ENCODE results near the gene NHSL2. TPM values are rescaled to one million over a fixed set of nuclear protein-coding genes. Genes with fewer than 3 reads are reported as not detected.

The NHSL2 gene
- total RNA-seq, 4 donors from 2014 or later, result 1.6 to 6.0 (median 3.6) TPM

DNA sequence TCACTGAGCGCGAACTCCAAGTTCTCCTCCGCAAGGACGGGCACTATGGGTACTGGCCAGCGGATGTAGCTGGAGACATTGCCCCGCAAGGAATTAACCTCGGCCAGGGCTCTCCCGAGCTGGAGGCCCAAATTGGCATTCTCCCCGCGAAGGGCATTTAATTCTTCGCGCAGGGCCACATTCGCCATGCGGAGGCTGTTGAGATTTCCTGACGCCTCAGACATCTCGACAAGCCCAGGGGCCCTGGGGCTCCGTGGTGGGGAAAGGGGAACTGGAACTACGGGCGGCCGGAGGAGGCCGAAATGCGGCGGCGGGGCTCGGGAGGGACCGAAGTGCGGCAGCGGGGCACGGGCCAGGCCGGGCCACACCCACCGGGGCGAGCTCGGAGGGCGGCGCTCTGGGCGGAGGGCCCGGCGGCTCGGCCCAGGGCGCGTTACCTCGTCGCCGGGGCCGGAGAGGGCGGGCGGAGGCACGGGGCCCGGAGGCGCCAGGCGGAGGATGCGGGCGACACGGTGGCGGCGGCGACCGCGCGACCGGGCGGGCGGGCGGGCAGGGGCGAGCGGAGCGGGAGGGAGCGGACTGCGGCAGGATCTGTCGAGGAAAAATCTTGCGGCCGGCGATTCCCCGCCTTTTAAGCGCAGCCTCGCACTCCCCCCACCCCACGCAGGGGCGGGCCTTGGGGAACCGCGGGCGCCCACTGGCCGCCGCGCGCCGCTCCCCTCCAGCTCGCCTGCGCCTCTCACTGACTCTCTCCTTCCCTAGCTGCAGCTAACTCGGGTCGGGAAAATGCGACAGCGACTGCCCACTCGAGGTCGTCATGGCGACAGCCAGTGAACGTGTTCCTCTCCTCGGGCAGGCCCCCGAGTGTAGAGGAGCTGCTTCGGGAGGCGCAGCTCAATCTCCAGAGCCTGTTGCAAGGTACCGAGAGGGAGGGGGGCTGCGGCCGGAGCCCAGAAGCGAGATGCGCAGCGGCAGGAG lies 221.0 kb downstream of the NHSL2 start, which contains the start of gene RTL5:
RTL5 (minus strand) TSS at position 599 of the 978 bp plus-strand sequence.
- in situ Hi-C loops (cut with MboI; ENCODE audit: low pct_ligation_motif_present in 1 of 4, low pct_unique_long_range_greater_than_20kb in 1 of 4, low sequenced_read_pairs in 3 of 4) (loop anchor here in 1 of 4 donors (25.0 kb wide), 1 partner anchor 119 kb away; no protein-coding TSS in a partner anchor), intact Hi-C loops (cut with DNase I; ENCODE audit: low total_unique reads) (no loop called here)
- TF ChIP-seq CTCF (IDR thresholded peaks at IDR 0.05) (no peak), POLR2AphosphoS5 (IDR thresholded peaks at IDR 0.05) (peak in 1 of 3 donors; percentile 6), EP300 (IDR thresholded peaks at IDR 0.05; ENCODE audit: low read depth) (no peak), POLR2A (IDR thresholded peaks at IDR 0.05) (peak; percentile 15)
- H3K27ac ChIP-seq, result peak within 1 kb of the TSS; percentile 65 to 78 (median 72)
- peaks cover 0 to 6% (median 2%) of the 10 kb centered on the region in 4 donors for H3K4me1 ChIP-seq
- H3K36me3 ChIP-seq, result no peaks in the 10 kb centered on the region
- WGBS, 2 donors (ENCODE audit: low coverage in 1 of 2), result 50% methylated on average over 49 of the region's 106 CpGs; no CpG with 5 or more reads in 1 of the 2 donors
- peak within 1 kb of the TSS; percentile 17 to 51 (median 28) for H3K4me3 ChIP-seq
- DNase-seq, result peak; percentile 81
- H3K9me3 ChIP-seq, result no peaks in the 10 kb centered on the region
- peaks cover 10% of the 10 kb centered on the region for H3K27me3 ChIP-seq

- TF ChIP-seq POLR2AphosphoS5 (IDR thresholded peaks at IDR 0.05) (no peak), POLR2A (IDR thresholded peaks at IDR 0.05) (no peak), CTCF (IDR thresholded peaks at IDR 0.05) (no peak), EP300 (IDR thresholded peaks at IDR 0.05; ENCODE audit: low read depth) (no peak)
- intact Hi-C loops (cut with DNase I; ENCODE audit: low total_unique reads), result no loop called here
- Histone ChIP-seq H3K27me3 (peaks cover 10% of the 10 kb centered on the region), H3K27ac (peak overlapping the region; percentile 65 to 78 (median 72)), H3K9me3 (no peaks in the 10 kb centered on the region), H3K4me1 (peaks cover 0 to 4% (median 0%) of the 10 kb centered on the region in 4 donors), H3K36me3 (no peaks in the 10 kb centered on the region), H3K4me3 (peak overlapping the region in 1 of 4 donors; percentile 51)
- DNase-seq, result no peak
- WGBS, 2 donors (ENCODE audit: low coverage in 1 of 2), result 78% methylated on average over 3 of the region's 3 CpGs; no CpG with 5 or more reads in 1 of the 2 donors
- in situ Hi-C loops (cut with MboI; ENCODE audit: low pct_ligation_motif_present in 1 of 4, low pct_unique_long_range_greater_than_20kb in 1 of 4, low sequenced_read_pairs in 3 of 4), result loop anchor here in 1 of 4 donors (25.0 kb wide), 1 partner anchor 120 kb away; no protein-coding TSS in a partner anchor
These were observed 221.8 kb downstream of the NHSL2 start for GRCh38 chrX:72132456-72132855.

DNA sequence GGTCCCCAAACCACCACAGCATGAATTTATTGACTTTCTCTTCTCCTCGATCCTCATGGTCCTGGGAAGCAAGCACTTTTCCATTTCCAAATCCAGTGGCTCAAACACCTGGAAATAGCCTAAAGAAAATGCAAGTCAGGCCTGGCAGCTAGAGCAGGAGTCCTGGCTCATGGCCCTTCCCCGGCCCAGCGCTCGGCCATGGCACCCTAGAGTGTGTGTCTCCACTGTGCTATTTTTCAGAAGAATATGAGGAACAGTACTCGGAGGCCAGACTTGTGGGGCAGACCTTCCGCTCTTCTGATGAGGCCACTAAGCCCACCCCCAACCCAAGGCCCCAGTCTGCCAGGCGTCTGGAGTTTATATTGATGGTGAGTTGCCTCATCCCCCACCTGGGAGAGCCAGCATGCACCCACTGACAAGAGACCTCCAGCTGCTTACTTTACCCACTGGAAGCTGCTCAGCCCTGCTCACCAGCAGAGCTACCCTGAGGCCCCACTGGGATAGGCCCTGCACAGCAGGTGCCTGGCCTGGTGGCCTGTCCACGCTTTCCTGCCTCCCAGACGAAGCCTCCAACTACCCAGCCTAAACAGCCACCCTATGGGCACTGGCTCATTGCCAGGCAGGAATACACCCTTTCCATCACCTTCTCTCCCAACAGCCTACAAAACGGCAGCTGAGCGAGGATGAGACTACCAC lies 223.4 kb downstream of the NHSL2 start:
- intact Hi-C loops (cut with DNase I; ENCODE audit: low total_unique reads) (no loop called here), in situ Hi-C loops (cut with MboI; ENCODE audit: low pct_ligation_motif_present in 1 of 4, low pct_unique_long_range_greater_than_20kb in 1 of 4, low sequenced_read_pairs in 3 of 4) (loop anchor here in 1 of 4 donors (25.0 kb wide), 1 partner anchor 122 kb away; no protein-coding TSS in a partner anchor)
- 88 to 100% methylated on average over 1 to 11 of the region's 11 CpGs for WGBS, 2 donors (ENCODE audit: low coverage in 1 of 2)
- Histone ChIP-seq H3K27ac (no peak overlapping the region), H3K9me3 (no peaks in the 10 kb centered on the region), H3K4me1 (peaks cover 0 to 4% (median 0%) of the 10 kb centered on the region in 4 donors), H3K27me3 (peaks cover 10% of the 10 kb centered on the region), H3K36me3 (no peaks in the 10 kb centered on the region), H3K4me3 (no peak overlapping the region)
- TF ChIP-seq EP300 (IDR thresholded peaks at IDR 0.05; ENCODE audit: low read depth), result no peak
- no peak for TF ChIP-seq POLR2AphosphoS5 (IDR thresholded peaks at IDR 0.05)
- no peak for TF ChIP-seq CTCF (IDR thresholded peaks at IDR 0.05)
- TF ChIP-seq POLR2A (IDR thresholded peaks at IDR 0.05), result no peak
- DNase-seq, result no peak
